NB4 (cell line): ENCODE data around the gene APC.

Source experiments
- MYC ChIP-seq: IDR thresholded peaks from 2 replicates; pipeline ENCODE4 v1.6.1; 2011; ENCODE audit warnings: low read depth, low read length
- POLR2A ChIP-seq: IDR thresholded peaks from 2 replicates; pipeline ENCODE4 v1.6.1; 2011; ENCODE audit warnings: mild to moderate bottlenecking; ENCODE audit not compliant: insufficient read length; ENCODE audit errors: extremely low read depth
- TF ChIP-seq, protein P1 (sequence below): IDR thresholded peaks from one replicate; pipeline ENCODE4 v1.5.1; 2012; ENCODE audit warnings: low read depth, low read length

GRCh38 chr5:112703866-112704820, 33.5 kb upstream of the APC start:
- TF ChIP-seq, protein P1, sequence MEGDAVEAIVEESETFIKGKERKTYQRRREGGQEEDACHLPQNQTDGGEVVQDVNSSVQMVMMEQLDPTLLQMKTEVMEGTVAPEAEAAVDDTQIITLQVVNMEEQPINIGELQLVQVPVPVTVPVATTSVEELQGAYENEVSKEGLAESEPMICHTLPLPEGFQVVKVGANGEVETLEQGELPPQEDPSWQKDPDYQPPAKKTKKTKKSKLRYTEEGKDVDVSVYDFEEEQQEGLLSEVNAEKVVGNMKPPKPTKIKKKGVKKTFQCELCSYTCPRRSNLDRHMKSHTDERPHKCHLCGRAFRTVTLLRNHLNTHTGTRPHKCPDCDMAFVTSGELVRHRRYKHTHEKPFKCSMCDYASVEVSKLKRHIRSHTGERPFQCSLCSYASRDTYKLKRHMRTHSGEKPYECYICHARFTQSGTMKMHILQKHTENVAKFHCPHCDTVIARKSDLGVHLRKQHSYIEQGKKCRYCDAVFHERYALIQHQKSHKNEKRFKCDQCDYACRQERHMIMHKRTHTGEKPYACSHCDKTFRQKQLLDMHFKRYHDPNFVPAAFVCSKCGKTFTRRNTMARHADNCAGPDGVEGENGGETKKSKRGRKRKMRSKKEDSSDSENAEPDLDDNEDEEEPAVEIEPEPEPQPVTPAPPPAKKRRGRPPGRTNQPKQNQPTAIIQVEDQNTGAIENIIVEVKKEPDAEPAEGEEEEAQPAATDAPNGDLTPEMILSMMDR, result no peak
- TF ChIP-seq MYC (no peak), POLR2A (no peak)
